Ishikawa (cell line): ENCODE measurements around the gene RITA1.

ENCODE experiments used
- CEBPB ChIP-seq: IDR thresholded peaks from 2 replicates; pipeline ENCODE4 v1.6.1; 2012
- CREB1 ChIP-seq: IDR thresholded peaks from 2 replicates; pipeline ENCODE4 v1.6.1; 2012; ENCODE audit warnings: low read depth
- EGR1 ChIP-seq: IDR thresholded peaks from 2 replicates; pipeline ENCODE4 v1.6.1; 2012
- EP300 ChIP-seq: IDR thresholded peaks from 2 replicates; pipeline ENCODE4 v1.6.1; 2012; ENCODE audit warnings: borderline replicate concordance
- FOXM1 ChIP-seq: IDR thresholded peaks from 2 replicates; pipeline ENCODE4 v1.6.1; 2012; ENCODE audit warnings: low read depth, borderline replicate concordance
- MAX ChIP-seq: IDR thresholded peaks from 2 replicates; pipeline ENCODE4 v1.6.1; 2012
- NFIC ChIP-seq: IDR thresholded peaks from 2 replicates; pipeline ENCODE4 v1.6.1; 2012
- RAD21 ChIP-seq: IDR thresholded peaks from 2 replicates; pipeline ENCODE4 v1.6.1; 2012; ENCODE audit warnings: low read depth
- REST ChIP-seq: IDR thresholded peaks from 2 replicates; pipeline ENCODE4 v1.6.1; 2012; ENCODE audit warnings: low read depth, mild to moderate bottlenecking
- TAF1 ChIP-seq: IDR thresholded peaks from 2 replicates; pipeline ENCODE4 v1.6.1; 2012; ENCODE audit warnings: low read depth, mild to moderate bottlenecking
- TCF12 ChIP-seq: IDR thresholded peaks from 2 replicates; pipeline ENCODE4 v1.6.1; 2012; ENCODE audit warnings: low read depth
- TEAD4 ChIP-seq: IDR thresholded peaks from 2 replicates; pipeline ENCODE4 v1.6.1; 2012
- YY1 ChIP-seq: IDR thresholded peaks from 2 replicates; pipeline ENCODE4 v1.6.1; 2012; ENCODE audit warnings: low read depth
- ZBTB7A ChIP-seq: IDR thresholded peaks from 2 replicates; pipeline ENCODE4 v1.6.1; 2012; ENCODE audit warnings: low read depth
- TF ChIP-seq, protein P1 (sequence below): IDR thresholded peaks from 2 replicates; pipeline ENCODE4 v1.6.1; 2012

The RITA1 gene

GRCh38 chr12:113142886-113143332 is 42.6 kb upstream of the RITA1 start:
- no peak for TF ChIP-seq TEAD4
- TF ChIP-seq NFIC, result no peak
- TF ChIP-seq, protein P1, sequence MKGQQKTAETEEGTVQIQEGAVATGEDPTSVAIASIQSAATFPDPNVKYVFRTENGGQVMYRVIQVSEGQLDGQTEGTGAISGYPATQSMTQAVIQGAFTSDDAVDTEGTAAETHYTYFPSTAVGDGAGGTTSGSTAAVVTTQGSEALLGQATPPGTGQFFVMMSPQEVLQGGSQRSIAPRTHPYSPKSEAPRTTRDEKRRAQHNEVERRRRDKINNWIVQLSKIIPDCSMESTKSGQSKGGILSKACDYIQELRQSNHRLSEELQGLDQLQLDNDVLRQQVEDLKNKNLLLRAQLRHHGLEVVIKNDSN, result no peak
- TF ChIP-seq YY1, result no peak
- TF ChIP-seq ZBTB7A, result no peak
- no peak for TF ChIP-seq REST
- no peak for TF ChIP-seq TAF1
- TF ChIP-seq MAX, result no peak
- no peak for TF ChIP-seq RAD21
- no peak for TF ChIP-seq CREB1
- no peak for TF ChIP-seq EP300
- no peak for TF ChIP-seq TCF12
- no peak for TF ChIP-seq CEBPB
- no peak for TF ChIP-seq FOXM1

GRCh38 chr12:113143959-113144358 is 41.6 kb upstream of the RITA1 start:
- TF ChIP-seq MAX (no peak), TAF1 (no peak), CREB1 (no peak), YY1 (no peak)
- TF ChIP-seq, protein P1, result no peak

DNA sequence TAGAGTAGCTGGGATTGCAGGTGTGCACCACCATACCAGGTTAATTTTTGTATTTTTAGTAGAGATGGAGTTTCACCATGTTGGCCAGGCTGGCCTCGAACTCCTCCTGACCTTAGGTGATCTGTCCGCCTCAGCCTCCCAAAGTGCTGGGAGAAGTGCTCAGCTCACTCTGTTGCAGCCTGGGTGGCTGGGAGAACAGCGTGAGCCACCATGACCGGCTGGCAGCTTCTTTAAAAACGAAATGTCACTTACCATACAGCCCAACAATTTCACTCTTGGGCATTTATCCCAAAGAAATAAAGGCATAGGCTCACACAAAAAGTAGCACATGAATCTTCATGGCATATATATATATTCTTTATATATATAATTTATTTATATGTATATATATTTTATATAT is 40.7 kb upstream of the RITA1 start:
- TF ChIP-seq TEAD4, result no peak
- TF ChIP-seq FOXM1, result no peak
- no peak for TF ChIP-seq NFIC
- TF ChIP-seq CREB1, result no peak
- TF ChIP-seq TAF1, result no peak
- no peak for TF ChIP-seq EGR1
- no peak for TF ChIP-seq REST
- no peak for TF ChIP-seq RAD21
- TF ChIP-seq TCF12, result no peak
- TF ChIP-seq ZBTB7A, result no peak
- TF ChIP-seq, protein P1, result no peak
- TF ChIP-seq CEBPB, result no peak
- no peak for TF ChIP-seq MAX
- TF ChIP-seq EP300, result no peak
- TF ChIP-seq YY1, result no peak

DNA sequence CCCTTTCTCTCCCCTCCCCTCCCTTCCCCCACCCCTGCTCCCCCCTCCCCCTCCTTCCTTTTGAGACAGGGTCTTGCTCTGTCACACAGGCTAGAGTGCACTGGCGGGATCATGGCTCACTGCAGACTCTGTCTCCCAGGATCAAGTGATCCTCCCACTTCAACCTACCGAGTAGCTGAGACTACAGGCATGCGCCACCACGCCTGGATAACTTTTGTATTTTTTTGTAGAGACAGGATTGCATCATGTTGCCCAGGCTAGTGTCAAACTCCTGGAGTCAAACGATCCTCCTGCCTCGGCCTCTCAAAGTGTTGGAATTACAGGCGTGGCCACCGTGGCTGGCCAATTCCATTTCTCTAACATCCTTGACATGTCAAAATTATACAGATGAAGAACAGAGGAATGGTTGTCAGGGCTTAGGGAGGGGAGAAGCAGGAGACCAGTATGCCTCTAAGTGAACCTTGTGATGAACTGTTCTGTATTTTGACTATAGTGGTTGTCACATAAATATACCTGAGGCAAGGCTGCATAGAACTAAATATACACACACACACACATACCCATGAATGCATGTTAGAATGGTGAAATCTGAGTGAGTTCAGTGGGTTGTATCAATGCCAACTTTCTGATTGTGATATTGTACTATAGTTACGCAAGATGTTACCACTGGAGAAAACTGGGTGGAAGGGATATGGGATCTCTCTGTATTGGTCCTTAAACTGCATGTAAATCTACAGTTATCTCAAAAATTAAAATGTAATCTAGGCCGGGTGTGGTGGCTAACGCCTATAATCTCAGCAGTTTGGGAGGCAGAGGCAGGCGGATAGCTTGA is 39.6 kb upstream of the RITA1 start:
- TF ChIP-seq CEBPB, result peak; percentile 90
- TF ChIP-seq MAX, result peak; percentile 50; the same call in 1 of the 2 replicates
- TF ChIP-seq FOXM1, result no peak
- no peak for TF ChIP-seq TAF1

GRCh38 chr12:113146999-113147398 is 38.5 kb upstream of the RITA1 start:
- TF ChIP-seq MAX (no peak), RAD21 (no peak), ZBTB7A (no peak), NFIC (no peak), REST (no peak), CREB1 (no peak), TEAD4 (no peak), FOXM1 (no peak), CEBPB (no peak), EP300 (no peak), TAF1 (no peak), EGR1 (no peak), TCF12 (no peak), YY1 (no peak)
- TF ChIP-seq, protein P1, result no peak
